Spleen (tissue), 11 donors: ENCODE results near the gene ZNF662. TPM values are rescaled to one million over a fixed set of nuclear protein-coding genes. Genes with fewer than 3 reads are reported as not detected.

Source experiments
- DNase-seq: peaks from one replicate; pipeline ENCODE4 v3.0.0-alpha.2; 2020
- H3K27ac ChIP-seq, 8 donors: fragments of 200-600 bp; sonication (generic) in 7 of 8; 1 replicate in 4 of 8; 2 replicates in 4 of 8; pipeline versions ENCODE4 v1.5.0 to v1.8.0; 2016 to 2021; ENCODE audit warnings: inconsistent platforms in 4 of 8, mild to moderate bottlenecking in 4 of 8, moderate library complexity in 1 of 8
- H3K27me3 ChIP-seq, 7 donors: fragments of 200-600 bp; sonication (generic) in 6 of 7; replicated peaks in 1 of 7; 1 replicate in 4 of 7; 2 replicates in 3 of 7; pipeline versions ENCODE4 v1.5.0 to v1.8.0; 2016 to 2021; ENCODE audit warnings: inconsistent platforms in 3 of 7, mild to moderate bottlenecking in 1 of 7
- H3K36me3 ChIP-seq, 6 donors: fragments of 200-600 bp; sonication (generic) in 5 of 6; 1 replicate in 4 of 6; 2 replicates in 2 of 6; pipeline versions ENCODE4 v1.5.0 to v1.8.0; 2016 to 2021; ENCODE audit warnings: inconsistent platforms in 2 of 6
- H3K4me1 ChIP-seq, 6 donors: fragments of 200-600 bp; sonication (generic) in 5 of 6; 1 replicate in 3 of 6; 2 replicates in 3 of 6; pipeline versions ENCODE4 v1.5.0 to v1.8.0; 2016 to 2021; ENCODE audit warnings: inconsistent platforms in 3 of 6
- H3K4me3 ChIP-seq, 8 donors: fragments of 200-600 bp; sonication (generic) in 7 of 8; 1 replicate in 4 of 8; 2 replicates in 4 of 8; pipeline versions ENCODE4 v1.5.0 to v1.8.0; 2016 to 2021; ENCODE audit warnings: inconsistent platforms in 4 of 8, mild to moderate bottlenecking in 4 of 8, moderate library complexity in 2 of 8
- H3K9me3 ChIP-seq, 8 donors: fragments of 200-600 bp; sonication (generic) in 7 of 8; 1 replicate in 4 of 8; 2 replicates in 4 of 8; pipeline versions ENCODE4 v1.5.0 to v1.8.0; 2016 to 2021; ENCODE audit warnings: inconsistent platforms in 4 of 8
- POLR2A ChIP-seq, 3 donors: fragments of 450-650 bp; IDR thresholded peaks; one replicate each; pipeline ENCODE4 v1.5.1; 2017; ENCODE audit warnings: antibody characterized with exemption in 3 of 3, mild to moderate bottlenecking in 1 of 3
- POLR2AphosphoS5 ChIP-seq, 3 donors: sonication (generic); formaldehyde crosslinking; IDR thresholded peaks; one replicate each; pipeline ENCODE4 v1.5.1; 2017; ENCODE audit warnings: antibody characterized with exemption in 3 of 3
- WGBS, 5 donors: extraction: QIAGEN DNeasy Blood & Tissue Kit in 3 of 5; methylation state at CpG; one replicate each; pipeline versions ENCODE4 v1.1.5 to v1.1.7; 2013 to 2018; 5-methylcytosine and 5-hydroxymethylcytosine counted together
- intact Hi-C: fragments of 100-400 bp; cut with DNase I; formaldehyde crosslinking; loops from one replicate; pipeline ENCODE4 v1.15.0; 2023; ENCODE audit warnings: low total_unique reads
- polyA plus RNA-seq, 3 donors: library from polyadenylated mRNA; stranded (reverse); fragments of 200-250 nt; gene quantifications; one replicate each; pipeline ENCODE4 v1.2.1, GENCODE V29; 2013
- total RNA-seq, 7 donors: library from RNA; depleted of rRNA in 3 of 7; stranded (reverse); fragments of >200 nt in 3 of 7; fragmentation: NEBNext Ultra II Directional in 4 of 7; extraction: Animal tissue kit (Norgen Biotek cat#: 25700) in 4 of 7; gene quantifications; one replicate each; pipeline versions ENCODE4 v1.1.0 to v1.2.1, GENCODE V29; 2016 to 2021
- TF ChIP-seq, protein P1 (sequence below), 11 experiments: fragments of 200-600 bp in 7 of 11; fragments of 450-650 bp in 4 of 11; sonication (generic) in 4 of 11; IDR thresholded peaks in 8 of 11; conservative IDR thresholded peaks in 3 of 11; 1 replicate in 7 of 11; 2 replicates in 4 of 11; pipeline versions ENCODE4 v1.4.0 to v1.8.0; 2016 to 2021; ENCODE audit warnings: antibody characterized with exemption in 11 of 11, inconsistent platforms in 4 of 11, mild to moderate bottlenecking in 1 of 11
- donor health status: healthy with polysubstance abuse.
- donor health status: DM: no; HTN: no; CAD: no; lungs with moderate emphysema.
- donor health status: DM: no; HTN: no; CAD: no.
- donor health status: Bipolar disorder and iron deficiency.
- donor health status: healthy.
- donor health status: DM: no; HTN: no; CAD: no.
- donor health status: DM: yes; HTN: yes; CAD: no.

Gene ZNF662
- total and polyA plus RNA-seq, 10 donors: 1.0 to 10.4 (median 4.7) TPM

- no peak for DNase-seq
Measured at GRCh38 chr3:42873221-42873982, 32.5 kb upstream of the ZNF662 start.

DNA sequence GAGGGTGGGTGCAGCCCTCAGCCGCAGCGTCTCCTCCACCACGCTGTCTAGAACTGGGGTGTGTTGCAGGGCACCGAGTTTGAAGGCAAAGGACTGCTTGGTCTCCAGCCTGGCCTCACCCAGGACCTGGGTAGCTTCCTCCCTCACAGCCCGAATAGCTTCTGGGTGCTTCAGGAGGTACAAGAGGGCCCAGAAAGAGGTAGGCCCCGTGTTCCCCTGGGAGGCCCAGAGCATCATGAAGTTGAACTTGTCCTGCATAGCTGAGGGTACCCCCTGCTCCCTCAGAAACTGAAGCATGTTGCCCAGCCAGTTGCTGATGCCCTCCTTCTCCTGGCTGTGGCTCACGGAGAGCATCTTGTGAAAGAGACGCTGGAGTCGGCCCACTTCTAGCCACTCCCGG, 31.2 kb upstream of the ZNF662 start:
- TF ChIP-seq POLR2A (IDR thresholded peaks at IDR 0.05) (no peak), POLR2AphosphoS5 (IDR thresholded peaks at IDR 0.05) (no peak)
- TF ChIP-seq, protein P1, sequence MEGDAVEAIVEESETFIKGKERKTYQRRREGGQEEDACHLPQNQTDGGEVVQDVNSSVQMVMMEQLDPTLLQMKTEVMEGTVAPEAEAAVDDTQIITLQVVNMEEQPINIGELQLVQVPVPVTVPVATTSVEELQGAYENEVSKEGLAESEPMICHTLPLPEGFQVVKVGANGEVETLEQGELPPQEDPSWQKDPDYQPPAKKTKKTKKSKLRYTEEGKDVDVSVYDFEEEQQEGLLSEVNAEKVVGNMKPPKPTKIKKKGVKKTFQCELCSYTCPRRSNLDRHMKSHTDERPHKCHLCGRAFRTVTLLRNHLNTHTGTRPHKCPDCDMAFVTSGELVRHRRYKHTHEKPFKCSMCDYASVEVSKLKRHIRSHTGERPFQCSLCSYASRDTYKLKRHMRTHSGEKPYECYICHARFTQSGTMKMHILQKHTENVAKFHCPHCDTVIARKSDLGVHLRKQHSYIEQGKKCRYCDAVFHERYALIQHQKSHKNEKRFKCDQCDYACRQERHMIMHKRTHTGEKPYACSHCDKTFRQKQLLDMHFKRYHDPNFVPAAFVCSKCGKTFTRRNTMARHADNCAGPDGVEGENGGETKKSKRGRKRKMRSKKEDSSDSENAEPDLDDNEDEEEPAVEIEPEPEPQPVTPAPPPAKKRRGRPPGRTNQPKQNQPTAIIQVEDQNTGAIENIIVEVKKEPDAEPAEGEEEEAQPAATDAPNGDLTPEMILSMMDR (IDR thresholded peaks at IDR 0.05 in 8 of 11, conservative IDR thresholded peaks at IDR 0.05 in 3 of 11): no peak
- no peaks in the 10 kb centered on the region for H3K27me3 ChIP-seq
- H3K4me3 ChIP-seq: no peak overlapping the region
- intact Hi-C loops: no loop called here
- H3K27ac ChIP-seq: no peak overlapping the region
- WGBS, 5 donors: 90 to 92% (median 91%) methylated on average over 10 of the region's 10 CpGs
- H3K9me3 ChIP-seq: no peaks in the 10 kb centered on the region
- H3K4me1 ChIP-seq: no peaks in the 10 kb centered on the region
- no peak for DNase-seq
- no peaks in the 10 kb centered on the region for H3K36me3 ChIP-seq

More at GRCh38 chr3:42873221-42873982, 32.5 kb upstream of the ZNF662 start:
- intact Hi-C loops: no loop called here
- Histone ChIP-seq H3K4me1 (no peaks in the 10 kb centered on the region), H3K36me3 (no peaks in the 10 kb centered on the region), H3K4me3 (no peak overlapping the region), H3K27ac (no peak overlapping the region), H3K27me3 (no peaks in the 10 kb centered on the region), H3K9me3 (no peaks in the 10 kb centered on the region)
- TF ChIP-seq POLR2A (IDR thresholded peaks at IDR 0.05) (no peak), POLR2AphosphoS5 (IDR thresholded peaks at IDR 0.05) (no peak)
- TF ChIP-seq, protein P1 (IDR thresholded peaks at IDR 0.05 in 8 of 11, conservative IDR thresholded peaks at IDR 0.05 in 3 of 11): no peak
- 78 to 85% (median 84%) methylated on average over 9 of the region's 9 CpGs for WGBS, 5 donors

GRCh38 chr3:42875325-42876151, 30.4 kb upstream of the ZNF662 start, which contains the start of gene CYP8B1:
TSS of gene CYP8B1 (minus strand) at chr3:42875879. CDS start at chr3:42875816, 63 bp downstream.
- Histone ChIP-seq H3K36me3 (no peaks in the 10 kb centered on the region), H3K27ac (no peak within 1 kb of the TSS), H3K4me1 (peaks cover 0 to 4% (median 3%) of the 10 kb centered on the region in 6 donors), H3K4me3 (no peak within 1 kb of the TSS), H3K9me3 (no peaks in the 10 kb centered on the region), H3K27me3 (no peaks in the 10 kb centered on the region)
- DNase-seq: no peak
- 77 to 90% (median 89%) methylated on average over 9 to 13 of the region's 13 CpGs for WGBS, 5 donors
- TF ChIP-seq POLR2A (IDR thresholded peaks at IDR 0.05) (no peak), POLR2AphosphoS5 (IDR thresholded peaks at IDR 0.05) (no peak)
- TF ChIP-seq, protein P1 (IDR thresholded peaks at IDR 0.05 in 8 of 11, conservative IDR thresholded peaks at IDR 0.05 in 3 of 11): no peak
- intact Hi-C loops: no loop called here

DNA sequence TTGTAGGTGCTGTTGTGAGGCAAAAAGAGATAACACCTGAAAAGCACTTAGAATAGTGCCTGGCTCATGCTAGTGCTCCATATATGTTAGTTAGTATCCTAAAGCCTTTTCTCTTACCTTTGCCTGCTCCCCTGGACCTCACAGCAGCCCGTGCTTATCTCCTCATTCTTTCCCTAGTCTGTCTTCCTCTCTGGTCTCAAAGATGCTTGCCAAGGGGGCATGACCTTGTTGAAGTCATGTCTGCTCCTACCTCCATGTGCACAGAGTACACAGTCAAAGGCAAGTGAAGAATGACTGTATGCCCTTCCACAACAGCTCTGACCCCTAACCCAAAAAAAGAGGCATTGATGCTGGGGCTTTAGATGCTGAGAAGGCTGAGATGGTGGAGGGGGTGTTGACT, 29.5 kb upstream of the ZNF662 start:
- no peaks in the 10 kb centered on the region for H3K36me3 ChIP-seq
- H3K27me3 ChIP-seq: no peaks in the 10 kb centered on the region
- H3K9me3 ChIP-seq: no peaks in the 10 kb centered on the region
- 69 to 82% (median 71%) methylated on average over 1 of the region's 1 CpG for WGBS, 5 donors
- no peak overlapping the region for H3K4me3 ChIP-seq
- H3K27ac ChIP-seq: no peak overlapping the region
- TF ChIP-seq POLR2AphosphoS5 (IDR thresholded peaks at IDR 0.05) (no peak), POLR2A (IDR thresholded peaks at IDR 0.05) (no peak)
- TF ChIP-seq, protein P1 (IDR thresholded peaks at IDR 0.05 in 8 of 11, conservative IDR thresholded peaks at IDR 0.05 in 3 of 11): no peak
- DNase-seq: no peak
- peaks cover 3 to 12% (median 11%) of the 10 kb centered on the region in 6 donors for H3K4me1 ChIP-seq
- intact Hi-C loops: no loop called here
